ENCODE data around the gene EXOC4.

- no peak for TF ChIP-seq CTCF (conservative IDR thresholded peaks at IDR 0.05; ENCODE audit: low read length)
- TF ChIP-seq EZH2phosphoT487 (IDR thresholded peaks at IDR 0.05; ENCODE audit: borderline replicate concordance), result no peak
Measured at GRCh38 chr7:133919810-133920209, 666.9 kb downstream of the EXOC4 start.
